ENCODE results near the gene DHCR24. TPM values are rescaled to one million over a fixed set of nuclear protein-coding genes. Genes with fewer than 3 reads are reported as not detected.

Gene DHCR24
- total RNA-seq, 1 donor from 2014 or later: 141 TPM

DNA sequence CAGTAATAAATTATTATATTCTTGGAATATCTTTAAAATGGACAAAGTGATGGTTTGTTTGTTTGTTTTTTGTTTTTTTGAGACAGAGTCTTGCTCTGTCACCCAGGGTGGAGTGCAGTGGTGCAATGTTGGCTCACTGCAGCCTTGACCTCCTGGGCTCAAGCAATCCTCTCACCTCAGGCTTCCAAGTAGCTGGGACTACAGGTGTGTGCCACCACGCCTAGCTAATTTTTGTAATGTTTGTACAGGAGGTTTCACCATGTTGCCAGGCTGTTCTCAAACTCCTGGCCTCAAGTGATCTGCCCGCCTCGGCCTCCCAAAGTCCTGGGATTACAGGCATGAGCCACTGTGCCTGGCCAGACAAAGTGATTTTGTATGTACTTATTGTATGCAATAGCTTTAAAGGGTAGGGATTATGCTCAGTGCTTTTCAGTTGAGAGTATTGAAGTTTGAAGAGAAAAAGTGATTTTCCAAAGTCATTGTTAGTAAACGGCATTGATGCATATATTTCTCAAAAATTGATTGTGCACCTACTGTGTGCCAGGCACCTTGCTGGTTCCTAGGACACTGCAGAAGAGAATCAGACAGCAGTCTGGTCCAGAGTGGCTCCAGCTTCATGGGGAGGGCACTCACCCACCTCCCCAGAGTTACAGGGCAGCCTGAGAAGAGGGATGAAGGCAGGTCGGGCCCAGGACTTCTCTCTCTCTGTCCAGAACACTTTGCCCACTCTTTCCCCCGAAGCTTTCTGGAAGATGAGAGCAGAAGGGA, 51.7 kb downstream of the DHCR24 start:
- intact Hi-C loops (cut with DNase I): no loop called here
- H3K4me3 ChIP-seq: no peak overlapping the region
- TF ChIP-seq, protein P1, sequence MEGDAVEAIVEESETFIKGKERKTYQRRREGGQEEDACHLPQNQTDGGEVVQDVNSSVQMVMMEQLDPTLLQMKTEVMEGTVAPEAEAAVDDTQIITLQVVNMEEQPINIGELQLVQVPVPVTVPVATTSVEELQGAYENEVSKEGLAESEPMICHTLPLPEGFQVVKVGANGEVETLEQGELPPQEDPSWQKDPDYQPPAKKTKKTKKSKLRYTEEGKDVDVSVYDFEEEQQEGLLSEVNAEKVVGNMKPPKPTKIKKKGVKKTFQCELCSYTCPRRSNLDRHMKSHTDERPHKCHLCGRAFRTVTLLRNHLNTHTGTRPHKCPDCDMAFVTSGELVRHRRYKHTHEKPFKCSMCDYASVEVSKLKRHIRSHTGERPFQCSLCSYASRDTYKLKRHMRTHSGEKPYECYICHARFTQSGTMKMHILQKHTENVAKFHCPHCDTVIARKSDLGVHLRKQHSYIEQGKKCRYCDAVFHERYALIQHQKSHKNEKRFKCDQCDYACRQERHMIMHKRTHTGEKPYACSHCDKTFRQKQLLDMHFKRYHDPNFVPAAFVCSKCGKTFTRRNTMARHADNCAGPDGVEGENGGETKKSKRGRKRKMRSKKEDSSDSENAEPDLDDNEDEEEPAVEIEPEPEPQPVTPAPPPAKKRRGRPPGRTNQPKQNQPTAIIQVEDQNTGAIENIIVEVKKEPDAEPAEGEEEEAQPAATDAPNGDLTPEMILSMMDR (IDR thresholded peaks at IDR 0.05): no peak
- TF ChIP-seq POLR2A (IDR thresholded peaks at IDR 0.05) (no peak), POLR2AphosphoS5 (IDR thresholded peaks at IDR 0.05; ENCODE audit: insufficient read depth in 1 of 2, low read depth in 1 of 2) (no peak)
- no peaks in the 10 kb centered on the region for H3K27me3 ChIP-seq
- H3K27ac ChIP-seq: no peak overlapping the region
- DNase-seq (ENCODE audit: extremely low spot score in 2 of 2): peak; percentile 20 to 46
- H3K36me3 ChIP-seq: no peaks in the 10 kb centered on the region
- no peaks in the 10 kb centered on the region for H3K9me3 ChIP-seq
- no peaks in the 10 kb centered on the region for H3K4me1 ChIP-seq

DNA sequence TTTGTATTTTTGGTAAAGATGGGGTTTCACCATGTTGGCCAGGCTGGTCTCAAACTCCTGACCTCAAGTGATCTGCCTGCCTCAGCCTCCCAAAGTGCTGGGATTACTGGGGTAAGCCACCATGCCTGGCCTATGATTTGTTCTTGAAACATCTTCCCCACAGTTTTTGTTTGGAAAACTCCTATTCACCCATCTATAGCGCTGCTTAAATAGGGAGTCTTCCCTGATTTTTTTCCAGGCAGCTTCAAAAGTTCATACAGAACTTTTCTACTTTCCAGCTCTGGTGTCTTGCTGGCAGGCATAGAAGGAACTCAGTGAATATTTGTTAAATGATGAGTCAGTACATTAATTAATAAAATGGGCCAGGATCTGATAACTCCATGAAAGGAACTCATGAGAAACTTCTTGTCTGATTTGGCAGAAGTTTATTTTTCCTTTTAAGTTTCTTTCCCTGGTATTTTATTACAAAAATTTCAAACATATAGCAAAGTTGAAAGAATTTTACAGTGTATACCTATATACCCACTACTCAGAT, 52.9 kb downstream of the DHCR24 start:
- no peaks in the 10 kb centered on the region for H3K36me3 ChIP-seq
- H3K9me3 ChIP-seq: no peaks in the 10 kb centered on the region
- intact Hi-C loops (cut with DNase I): no loop called here
- DNase-seq (ENCODE audit: extremely low spot score in 2 of 2): no peak
- H3K4me3 ChIP-seq: no peak overlapping the region
- H3K4me1 ChIP-seq: no peaks in the 10 kb centered on the region
- H3K27me3 ChIP-seq: no peaks in the 10 kb centered on the region
- TF ChIP-seq POLR2A (IDR thresholded peaks at IDR 0.05) (no peak), POLR2AphosphoS5 (IDR thresholded peaks at IDR 0.05; ENCODE audit: insufficient read depth in 1 of 2, low read depth in 1 of 2) (no peak)
- TF ChIP-seq, protein P1 (IDR thresholded peaks at IDR 0.05): no peak
- H3K27ac ChIP-seq: no peak overlapping the region

DNA sequence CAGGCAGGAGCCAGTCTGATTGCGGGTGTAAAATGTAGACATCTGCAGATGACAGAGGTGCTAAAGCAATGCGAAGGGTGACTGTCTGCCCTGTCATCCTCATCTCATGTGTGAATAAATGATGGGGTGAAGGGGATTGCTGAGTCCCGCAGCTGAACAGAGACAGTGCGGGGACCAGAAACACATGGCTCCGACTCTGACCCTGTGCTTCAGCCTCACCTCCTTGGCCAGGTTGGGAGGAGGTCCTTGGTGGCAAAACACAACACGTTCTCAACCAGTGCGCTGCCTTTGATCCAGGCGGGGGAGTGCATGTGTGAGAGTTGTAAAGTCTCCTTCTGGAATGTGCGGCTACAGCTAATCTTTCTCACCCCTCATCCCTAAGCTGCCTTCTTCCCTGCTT, 53.9 kb downstream of the DHCR24 start:
- no peak for TF ChIP-seq POLR2A (IDR thresholded peaks at IDR 0.05)
- TF ChIP-seq, protein P1 (IDR thresholded peaks at IDR 0.05): no peak
- no peak for TF ChIP-seq POLR2AphosphoS5 (IDR thresholded peaks at IDR 0.05; ENCODE audit: insufficient read depth in 1 of 2, low read depth in 1 of 2)
- no peaks in the 10 kb centered on the region for H3K27me3 ChIP-seq
- no peaks in the 10 kb centered on the region for H3K36me3 ChIP-seq
- H3K9me3 ChIP-seq: no peaks in the 10 kb centered on the region
- H3K4me3 ChIP-seq: no peak overlapping the region
- peak; percentile 55 to 69 for DNase-seq (ENCODE audit: extremely low spot score in 2 of 2)
- intact Hi-C loops (cut with DNase I): no loop called here
- no peak overlapping the region for H3K27ac ChIP-seq
- no peaks in the 10 kb centered on the region for H3K4me1 ChIP-seq

DNA sequence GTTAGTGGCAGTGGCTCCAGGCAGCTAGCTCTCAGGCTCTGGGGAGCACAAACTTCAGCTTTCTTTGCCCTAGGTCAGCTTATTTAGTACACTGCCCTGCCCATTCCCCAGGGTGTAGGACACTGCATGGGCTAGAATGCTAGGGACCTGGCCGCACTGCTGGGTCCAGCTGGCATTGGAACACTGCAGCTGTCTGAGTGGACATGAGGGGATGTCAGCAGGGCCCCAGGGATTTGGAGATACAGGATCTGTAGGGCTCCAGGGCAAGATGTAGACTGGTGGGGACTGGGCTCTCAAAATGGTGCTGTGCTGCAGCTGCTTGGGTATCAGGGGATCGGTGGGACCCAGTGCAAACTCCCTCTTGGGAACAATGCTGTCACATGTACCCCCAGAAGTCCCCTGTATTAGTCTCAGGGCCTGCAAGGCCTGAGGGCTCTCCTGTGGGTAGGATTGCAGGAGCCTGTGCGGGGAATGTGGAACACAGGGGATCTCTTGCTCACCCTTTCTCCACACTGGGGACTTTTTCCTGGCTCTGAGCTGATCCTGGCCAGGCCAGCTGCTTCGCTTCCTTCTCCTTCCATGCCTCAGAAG, 60.7 kb downstream of the DHCR24 start:
- H3K9me3 ChIP-seq: peaks cover 5% of the 10 kb centered on the region
- H3K4me1 ChIP-seq: no peaks in the 10 kb centered on the region
- H3K4me3 ChIP-seq: no peak overlapping the region
- H3K27me3 ChIP-seq: no peaks in the 10 kb centered on the region
- intact Hi-C loops (cut with DNase I): no loop called here
- TF ChIP-seq, protein P1 (IDR thresholded peaks at IDR 0.05): no peak
- TF ChIP-seq POLR2AphosphoS5 (IDR thresholded peaks at IDR 0.05; ENCODE audit: insufficient read depth in 1 of 2, low read depth in 1 of 2) (no peak), POLR2A (IDR thresholded peaks at IDR 0.05) (no peak)
- H3K36me3 ChIP-seq: no peaks in the 10 kb centered on the region
- no peak overlapping the region for H3K27ac ChIP-seq
- peak; percentile 52 to 67 for DNase-seq (ENCODE audit: extremely low spot score in 2 of 2)

DNA sequence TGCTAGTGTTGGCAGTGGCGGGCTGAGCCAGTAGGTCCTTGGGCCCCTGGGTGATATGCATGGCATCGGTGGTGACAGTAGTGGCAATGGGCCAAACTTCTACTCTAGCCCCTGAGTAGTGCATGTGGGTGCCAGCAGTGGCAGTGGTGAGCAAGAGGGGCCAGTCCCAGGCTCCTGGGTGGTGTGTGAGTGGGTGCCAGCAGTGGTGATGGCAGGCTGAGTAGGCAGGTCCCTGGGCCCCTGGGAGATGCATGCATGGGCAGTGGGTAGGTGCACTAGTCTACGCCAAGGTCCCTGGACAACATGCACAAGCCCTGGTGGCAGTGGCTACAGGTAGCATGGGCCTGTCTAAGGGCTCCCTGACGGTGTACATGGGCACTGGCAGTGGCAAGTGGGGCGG, 61.3 kb downstream of the DHCR24 start:
- intact Hi-C loops (cut with DNase I): no loop called here
- no peaks in the 10 kb centered on the region for H3K27me3 ChIP-seq
- no peaks in the 10 kb centered on the region for H3K36me3 ChIP-seq
- no peaks in the 10 kb centered on the region for H3K4me1 ChIP-seq
- peak; percentile 54 to 82 for DNase-seq (ENCODE audit: extremely low spot score in 2 of 2)
- H3K27ac ChIP-seq: no peak overlapping the region
- TF ChIP-seq POLR2AphosphoS5 (IDR thresholded peaks at IDR 0.05; ENCODE audit: insufficient read depth in 1 of 2, low read depth in 1 of 2) (no peak), POLR2A (IDR thresholded peaks at IDR 0.05) (no peak)
- peaks cover 5% of the 10 kb centered on the region for H3K9me3 ChIP-seq
- no peak overlapping the region for H3K4me3 ChIP-seq

Data from vagina (tissue), 2 donors.